ENCODE results near the gene ZMIZ1. TPM values are rescaled to one million over a fixed set of nuclear protein-coding genes. Genes with fewer than 3 reads are reported as not detected.

ZMIZ1 gene
- total RNA-seq, 1 experiment from 2014 or later, result 20.4 TPM

- Histone ChIP-seq H3K27me3 (ENCODE audit: control insufficient read depth, insufficient read depth, low read length) (no peaks in the 10 kb centered on the region), H3K36me3 (replicated peaks; ENCODE audit: control insufficient read depth, insufficient read depth, low read length) (no peaks in the 10 kb centered on the region; the same call in 1 of the 2 replicates), H3K4me3 (ENCODE audit: insufficient read depth, low read depth, low read length) (no peak overlapping the region)
- DNase-seq, result no peak
Measured at GRCh38 chr10:79111846-79112614, 43.3 kb downstream of the ZMIZ1 start.

- Histone ChIP-seq H3K4me3 (ENCODE audit: insufficient read depth, low read depth, low read length) (no peak overlapping the region), H3K27me3 (ENCODE audit: control insufficient read depth, insufficient read depth, low read length) (no peaks in the 10 kb centered on the region), H3K36me3 (replicated peaks; ENCODE audit: control insufficient read depth, insufficient read depth, low read length) (no peaks in the 10 kb centered on the region; the same call in 1 of the 2 replicates)
- peak; percentile 59 for DNase-seq
Measured at GRCh38 chr10:79112881-79113431, 44.2 kb downstream of the ZMIZ1 start.

GRCh38 chr10:79113827-79114226, 45.1 kb downstream of the ZMIZ1 start:
- H3K27me3 ChIP-seq (ENCODE audit: control insufficient read depth, insufficient read depth, low read length), result no peaks in the 10 kb centered on the region
- peak; percentile 88 for DNase-seq

GRCh38 chr10:79115302-79115701, 46.5 kb downstream of the ZMIZ1 start:
- Histone ChIP-seq H3K4me3 (ENCODE audit: insufficient read depth, low read depth, low read length) (no peak overlapping the region), H3K36me3 (replicated peaks; ENCODE audit: control insufficient read depth, insufficient read depth, low read length) (no peaks in the 10 kb centered on the region; the same call in 1 of the 2 replicates), H3K27me3 (ENCODE audit: control insufficient read depth, insufficient read depth, low read length) (no peaks in the 10 kb centered on the region)
- no peak for DNase-seq

More at GRCh38 chr10:79113827-79114226, 45.1 kb downstream of the ZMIZ1 start:
- Histone ChIP-seq H3K4me3 (ENCODE audit: insufficient read depth, low read depth, low read length) (no peak overlapping the region), H3K36me3 (replicated peaks; ENCODE audit: control insufficient read depth, insufficient read depth, low read length) (no peaks in the 10 kb centered on the region; the same call in 1 of the 2 replicates)

GRCh38 chr10:79116368-79116767, 47.6 kb downstream of the ZMIZ1 start:
- Histone ChIP-seq H3K4me3 (ENCODE audit: insufficient read depth, low read depth, low read length) (no peak overlapping the region), H3K27me3 (ENCODE audit: control insufficient read depth, insufficient read depth, low read length) (no peaks in the 10 kb centered on the region), H3K36me3 (replicated peaks; ENCODE audit: control insufficient read depth, insufficient read depth, low read length) (peaks cover 1% of the 10 kb centered on the region; the same call in 1 of the 2 replicates)
- no peak for DNase-seq

- Histone ChIP-seq H3K4me3 (ENCODE audit: insufficient read depth, low read depth, low read length) (no peak overlapping the region), H3K36me3 (replicated peaks; ENCODE audit: control insufficient read depth, insufficient read depth, low read length) (peaks cover 1% of the 10 kb centered on the region; the same call in 1 of the 2 replicates), H3K27me3 (ENCODE audit: control insufficient read depth, insufficient read depth, low read length) (no peaks in the 10 kb centered on the region)
- no peak for DNase-seq
Measured at GRCh38 chr10:79116801-79117723, 48.3 kb downstream of the ZMIZ1 start.

- no peak overlapping the region for H3K4me3 ChIP-seq (ENCODE audit: insufficient read depth, low read depth, low read length)
- peaks cover 1% of the 10 kb centered on the region; the same call in 1 of the 2 replicates for H3K36me3 ChIP-seq (replicated peaks; ENCODE audit: control insufficient read depth, insufficient read depth, low read length)
- DNase-seq, result no peak
- no peaks in the 10 kb centered on the region for H3K27me3 ChIP-seq (ENCODE audit: control insufficient read depth, insufficient read depth, low read length)
Measured at GRCh38 chr10:79118286-79119202, 49.8 kb downstream of the ZMIZ1 start.

- Histone ChIP-seq H3K36me3 (replicated peaks; ENCODE audit: control insufficient read depth, insufficient read depth, low read length) (peaks cover 1% of the 10 kb centered on the region; the same call in 1 of the 2 replicates), H3K4me3 (ENCODE audit: insufficient read depth, low read depth, low read length) (no peak overlapping the region), H3K27me3 (ENCODE audit: control insufficient read depth, insufficient read depth, low read length) (no peaks in the 10 kb centered on the region)
- DNase-seq, result no peak
Measured at GRCh38 chr10:79119306-79119705, 50.5 kb downstream of the ZMIZ1 start.

GRCh38 chr10:79123547-79123963, 54.8 kb downstream of the ZMIZ1 start:
- no peaks in the 10 kb centered on the region for H3K27me3 ChIP-seq (ENCODE audit: control insufficient read depth, insufficient read depth, low read length)
- H3K4me3 ChIP-seq (ENCODE audit: insufficient read depth, low read depth, low read length), result no peak overlapping the region
- no peak for DNase-seq
- peaks cover 1% of the 10 kb centered on the region for H3K36me3 ChIP-seq (replicated peaks; ENCODE audit: control insufficient read depth, insufficient read depth, low read length)

- Histone ChIP-seq H3K27me3 (ENCODE audit: control insufficient read depth, insufficient read depth, low read length) (no peaks in the 10 kb centered on the region), H3K36me3 (replicated peaks; ENCODE audit: control insufficient read depth, insufficient read depth, low read length) (peaks cover 1% of the 10 kb centered on the region), H3K4me3 (ENCODE audit: insufficient read depth, low read depth, low read length) (no peak overlapping the region)
- DNase-seq, result no peak
Measured at GRCh38 chr10:79124066-79124465, 55.3 kb downstream of the ZMIZ1 start.

- H3K36me3 ChIP-seq (replicated peaks; ENCODE audit: control insufficient read depth, insufficient read depth, low read length), result peaks cover 1% of the 10 kb centered on the region
- H3K27me3 ChIP-seq (ENCODE audit: control insufficient read depth, insufficient read depth, low read length), result no peaks in the 10 kb centered on the region
- no peak overlapping the region for H3K4me3 ChIP-seq (ENCODE audit: insufficient read depth, low read depth, low read length)
Measured at GRCh38 chr10:79125092-79125491, 56.3 kb downstream of the ZMIZ1 start.

GRCh38 chr10:79126351-79127080, 57.8 kb downstream of the ZMIZ1 start:
- DNase-seq, result no peak
- Histone ChIP-seq H3K4me3 (ENCODE audit: insufficient read depth, low read depth, low read length) (no peak overlapping the region), H3K27me3 (ENCODE audit: control insufficient read depth, insufficient read depth, low read length) (no peaks in the 10 kb centered on the region), H3K36me3 (replicated peaks; ENCODE audit: control insufficient read depth, insufficient read depth, low read length) (peaks cover 2% of the 10 kb centered on the region)

More at GRCh38 chr10:79125092-79125491, 56.3 kb downstream of the ZMIZ1 start:
- no peak for DNase-seq

Data from H7 (cell line).